GM19239 (cell line): ENCODE measurements around the gene SGCD.

Experiments used
- DNase-seq: peaks from one replicate; pipeline ENCODE4 v3.0.0; 2011; ENCODE audit warnings: low spot score; ENCODE audit not compliant: insufficient read length
- FAIRE-seq: peaks from 2 replicates; lab custom pipeline; 2011; peaks lifted over from hg19 to GRCh38; lab: Jason Lieb, UNC

Gene SGCD

GRCh38 chr5:156802501-156802900, 475.5 kb downstream of the SGCD start:
- FAIRE-seq (no peak), DNase-seq (no peak)

- DNase-seq (no peak), FAIRE-seq (no peak)
Observed at GRCh38 chr5:156803404-156803803, 476.4 kb downstream of the SGCD start.

- FAIRE-seq, result no peak
- no peak for DNase-seq
Observed at GRCh38 chr5:156812959-156813358, 486.0 kb downstream of the SGCD start.

- peak; percentile 20 for DNase-seq
- FAIRE-seq, result peak; percentile 35
Observed at GRCh38 chr5:156815988-156816599, 489.1 kb downstream of the SGCD start.
